Astrocyte (in vitro differentiated cells and primary cell): ENCODE measurements around the gene CKAP5. TPM values are rescaled to one million over a fixed set of nuclear protein-coding genes. Genes with fewer than 3 reads are reported as not detected.

Source experiments
- DNase-seq: peaks from one replicate; pipeline ENCODE4 v3.0.0-alpha.2; 2010; ENCODE audit warnings: low read depth
- FAIRE-seq: peaks from 2 replicates; lab custom pipeline; 2011; peaks lifted over from hg19 to GRCh38; lab: Jason Lieb, UNC
- H2AFZ ChIP-seq: 2 replicates; pipeline ENCODE4 v1.6.0; 2012; ENCODE audit warnings: low read depth, low read length, inconsistent platforms
- H3K27ac ChIP-seq: 2 replicates; pipeline ENCODE4 v1.5.1; 2011; ENCODE audit warnings: low read depth, low read length, inconsistent platforms
- H3K27me3 ChIP-seq: 2 replicates; pipeline ENCODE4 v1.6.0; 2011; ENCODE audit warnings: low read length, inconsistent platforms; ENCODE audit not compliant: insufficient read depth
- H3K36me3 ChIP-seq: 2 replicates; pipeline ENCODE4 v1.5.1; 2011; ENCODE audit warnings: low read length, inconsistent platforms; ENCODE audit not compliant: insufficient read depth
- H3K4me1 ChIP-seq: 2 replicates; pipeline ENCODE4 v1.5.1; 2011; ENCODE audit warnings: low read length, inconsistent platforms; ENCODE audit not compliant: insufficient read depth
- H3K4me2 ChIP-seq: 2 replicates; pipeline ENCODE4 v1.6.0; 2012; ENCODE audit warnings: low read length, inconsistent platforms
- H3K4me3 ChIP-seq: 2 replicates; pipeline ENCODE4 v1.5.1; 2011; ENCODE audit warnings: low read depth, mild to moderate bottlenecking, low read length, inconsistent platforms; ENCODE audit not compliant: insufficient read depth
- H3K79me2 ChIP-seq: 2 replicates; pipeline ENCODE4 v1.6.0; 2012; ENCODE audit warnings: mild to moderate bottlenecking, low read length, inconsistent platforms; ENCODE audit not compliant: insufficient read depth
- H3K9ac ChIP-seq: 2 replicates; pipeline ENCODE4 v1.6.0; 2012; ENCODE audit warnings: mild to moderate bottlenecking, low read length, inconsistent platforms
- H3K9me3 ChIP-seq: 2 replicates; pipeline ENCODE4 v1.5.1; 2012; ENCODE audit warnings: low read depth, mild to moderate bottlenecking, low read length, inconsistent platforms; ENCODE audit not compliant: insufficient read depth
- H4K20me1 ChIP-seq: 2 replicates; pipeline ENCODE4 v1.6.0; 2012; ENCODE audit warnings: low read length, inconsistent platforms; ENCODE audit not compliant: insufficient read depth
- H3K27ac Mint-ChIP-seq: one replicate; pipeline ENCODE4 v1.8.0; 2021; ENCODE audit warnings: mild to moderate bottlenecking, mixed read lengths; ENCODE audit not compliant: unreplicated experiment
- H3K27me3 Mint-ChIP-seq: one replicate; pipeline ENCODE4 v1.8.0; 2021; ENCODE audit warnings: low read depth, mixed read lengths; ENCODE audit not compliant: unreplicated experiment
- H3K36me3 Mint-ChIP-seq: one replicate; pipeline ENCODE4 v1.8.0; 2021; ENCODE audit warnings: low read depth, mixed read lengths; ENCODE audit not compliant: unreplicated experiment
- H3K4me1 Mint-ChIP-seq: one replicate; pipeline ENCODE4 v1.8.0; 2021; ENCODE audit warnings: low read depth, mixed read lengths; ENCODE audit not compliant: unreplicated experiment
- H3K4me3 Mint-ChIP-seq: one replicate; pipeline ENCODE4 v1.8.0; 2021; ENCODE audit warnings: mild to moderate bottlenecking, moderate library complexity, mixed read lengths; ENCODE audit not compliant: unreplicated experiment
- H3K9me3 Mint-ChIP-seq: one replicate; pipeline ENCODE4 v1.8.0; 2021; ENCODE audit warnings: mild to moderate bottlenecking, mixed read lengths; ENCODE audit not compliant: unreplicated experiment
- CTCF ChIP-seq: IDR thresholded peaks from 2 replicates; pipeline ENCODE4 v1.5.1; 2011; ENCODE audit warnings: low read depth, mild to moderate bottlenecking, inconsistent platforms, low read length, moderate library complexity; ENCODE audit not compliant: insufficient read depth
- EZH2 ChIP-seq: IDR thresholded peaks from 2 replicates; pipeline ENCODE4 v1.6.1; 2012; ENCODE audit warnings: mild to moderate bottlenecking, low read length, inconsistent platforms; ENCODE audit not compliant: insufficient read depth
- total RNA-seq: library from RNA; stranded (reverse); gene quantifications from 2 replicates; pipeline ENCODE4 v1.2.1, GENCODE V29; 2021

CKAP5 gene
- total RNA-seq, 1 donor from 2014 or later: 99.9 TPM

GRCh38 chr11:46850829-46851380 is 4.8 kb upstream of the CKAP5 start:
- no peak overlapping the region for H3K27ac Mint-ChIP-seq
- no peak for DNase-seq
- Histone ChIP-seq H3K9ac (no peak overlapping the region), H3K36me3 (no peaks in the 10 kb centered on the region), H2AFZ (no peak overlapping the region), H3K79me2 (peaks cover 5% of the 10 kb centered on the region), H4K20me1 (no peaks in the 10 kb centered on the region), H3K27ac (no peak overlapping the region), H3K4me2 (no peak overlapping the region), H3K9me3 (no peaks in the 10 kb centered on the region), H3K4me1 (peaks cover 5% of the 10 kb centered on the region), H3K4me3 (no peak overlapping the region), H3K27me3 (no peaks in the 10 kb centered on the region)
- peaks cover 2% of the 10 kb centered on the region for H3K36me3 Mint-ChIP-seq
- H3K9me3 Mint-ChIP-seq: no peaks in the 10 kb centered on the region
- TF ChIP-seq EZH2: no peak
- no peak for TF ChIP-seq CTCF
- no peaks in the 10 kb centered on the region for H3K27me3 Mint-ChIP-seq
- FAIRE-seq: no peak
- no peaks in the 10 kb centered on the region for H3K4me1 Mint-ChIP-seq
- H3K4me3 Mint-ChIP-seq: no peak overlapping the region

DNA sequence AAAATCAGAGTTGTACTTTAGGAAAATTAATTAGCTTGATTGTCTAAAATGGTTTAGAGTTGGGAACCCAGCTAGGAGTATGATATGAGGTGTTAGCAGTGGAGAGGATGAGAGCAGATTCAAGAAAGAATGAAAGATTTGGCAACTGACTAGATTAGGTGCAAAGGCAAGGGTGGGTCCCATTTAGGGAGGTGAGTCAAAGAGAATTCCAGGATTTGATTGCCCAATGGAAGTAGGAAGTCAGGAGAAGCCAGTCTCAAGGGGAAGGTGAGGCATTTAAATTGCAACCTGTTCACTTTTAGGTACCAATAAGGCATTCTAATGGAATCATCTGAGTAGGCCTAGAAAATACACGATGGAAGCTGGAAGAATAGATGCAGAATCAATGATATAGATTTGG is 3.6 kb upstream of the CKAP5 start:
- Histone ChIP-seq H3K9me3 (no peaks in the 10 kb centered on the region), H3K4me1 (no peaks in the 10 kb centered on the region), H4K20me1 (peaks cover 4% of the 10 kb centered on the region), H3K27me3 (no peaks in the 10 kb centered on the region), H3K36me3 (no peaks in the 10 kb centered on the region), H3K4me3 (no peak overlapping the region), H3K4me2 (no peak overlapping the region), H3K79me2 (peaks cover 18% of the 10 kb centered on the region), H3K27ac (no peak overlapping the region), H3K9ac (no peak overlapping the region), H2AFZ (no peak overlapping the region)
- no peak overlapping the region for H3K4me3 Mint-ChIP-seq
- FAIRE-seq (no peak), DNase-seq (no peak)
- no peaks in the 10 kb centered on the region for H3K9me3 Mint-ChIP-seq
- H3K36me3 Mint-ChIP-seq: no peaks in the 10 kb centered on the region
- H3K27me3 Mint-ChIP-seq: no peaks in the 10 kb centered on the region
- no peak for TF ChIP-seq EZH2
- no peak for TF ChIP-seq CTCF
- no peak overlapping the region for H3K27ac Mint-ChIP-seq
- H3K4me1 Mint-ChIP-seq: no peaks in the 10 kb centered on the region

DNA sequence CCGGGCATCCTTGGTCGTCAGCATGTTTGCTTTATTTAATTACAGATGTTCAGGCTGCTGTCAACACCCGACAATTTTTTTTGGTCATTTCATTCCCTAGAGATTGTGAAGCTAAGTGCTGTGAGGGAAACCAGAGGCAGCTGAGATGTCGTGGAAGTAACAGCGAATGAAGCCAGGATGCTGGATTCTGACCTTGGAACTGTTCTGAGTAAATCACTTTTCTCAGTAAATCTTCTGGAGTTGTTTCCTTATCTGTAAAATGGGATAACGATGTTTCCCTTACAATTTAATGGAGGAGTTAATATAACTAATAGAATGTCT is 390 bp upstream of the CKAP5 start:
- peaks cover 48% of the 10 kb centered on the region for H3K79me2 ChIP-seq
- Mint-ChIP-seq H3K27me3 (no peaks in the 10 kb centered on the region), H3K27ac (peak overlapping the region; percentile 64), H3K4me1 (peaks cover 3% of the 10 kb centered on the region), H3K36me3 (no peaks in the 10 kb centered on the region), H3K9me3 (no peaks in the 10 kb centered on the region), H3K4me3 (peak overlapping the region; percentile 93)
- H2AFZ ChIP-seq: peak overlapping the region; percentile 67
- H3K27ac ChIP-seq: peak overlapping the region; percentile 84
- peak overlapping the region; percentile 96 for H3K9ac ChIP-seq
- H3K9me3 ChIP-seq: no peaks in the 10 kb centered on the region
- no peak for DNase-seq
- FAIRE-seq: no peak
- no peak for TF ChIP-seq CTCF
- TF ChIP-seq EZH2: no peak
- peaks cover 24% of the 10 kb centered on the region for H4K20me1 ChIP-seq
- no peaks in the 10 kb centered on the region for H3K36me3 ChIP-seq
- H3K4me1 ChIP-seq: no peaks in the 10 kb centered on the region
- H3K4me3 ChIP-seq: peak overlapping the region; percentile 99
- peak overlapping the region; percentile 93 for H3K4me2 ChIP-seq
- H3K27me3 ChIP-seq: no peaks in the 10 kb centered on the region
